ENCODE data around the gene RGS7. TPM values are rescaled to one million over a fixed set of nuclear protein-coding genes. Genes with fewer than 3 reads are reported as not detected.

Gene RGS7
- total RNA-seq, 2 donors from 2014 or later = 0.10 to 0.24 TPM

DNA sequence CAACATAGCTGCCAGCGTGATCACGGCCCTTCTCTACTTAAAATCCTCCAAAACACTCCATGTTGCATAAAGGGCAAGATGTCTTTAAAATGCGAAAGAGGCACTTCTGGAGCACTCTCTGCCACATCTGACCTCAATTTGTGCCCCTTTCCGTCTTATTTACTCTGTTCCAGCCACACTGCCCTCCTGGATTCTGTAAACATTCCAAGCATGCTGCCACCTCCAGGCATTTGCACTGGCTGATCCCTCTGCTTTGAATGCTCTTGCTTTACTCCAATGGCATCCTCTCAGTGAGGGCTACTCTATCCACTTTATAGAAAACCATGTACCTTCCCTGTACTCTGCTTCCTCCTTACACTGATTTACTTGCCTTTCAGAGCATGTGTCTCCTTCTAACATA is 5.3 kb upstream of the RGS7 start:
- TF ChIP-seq, protein P1, sequence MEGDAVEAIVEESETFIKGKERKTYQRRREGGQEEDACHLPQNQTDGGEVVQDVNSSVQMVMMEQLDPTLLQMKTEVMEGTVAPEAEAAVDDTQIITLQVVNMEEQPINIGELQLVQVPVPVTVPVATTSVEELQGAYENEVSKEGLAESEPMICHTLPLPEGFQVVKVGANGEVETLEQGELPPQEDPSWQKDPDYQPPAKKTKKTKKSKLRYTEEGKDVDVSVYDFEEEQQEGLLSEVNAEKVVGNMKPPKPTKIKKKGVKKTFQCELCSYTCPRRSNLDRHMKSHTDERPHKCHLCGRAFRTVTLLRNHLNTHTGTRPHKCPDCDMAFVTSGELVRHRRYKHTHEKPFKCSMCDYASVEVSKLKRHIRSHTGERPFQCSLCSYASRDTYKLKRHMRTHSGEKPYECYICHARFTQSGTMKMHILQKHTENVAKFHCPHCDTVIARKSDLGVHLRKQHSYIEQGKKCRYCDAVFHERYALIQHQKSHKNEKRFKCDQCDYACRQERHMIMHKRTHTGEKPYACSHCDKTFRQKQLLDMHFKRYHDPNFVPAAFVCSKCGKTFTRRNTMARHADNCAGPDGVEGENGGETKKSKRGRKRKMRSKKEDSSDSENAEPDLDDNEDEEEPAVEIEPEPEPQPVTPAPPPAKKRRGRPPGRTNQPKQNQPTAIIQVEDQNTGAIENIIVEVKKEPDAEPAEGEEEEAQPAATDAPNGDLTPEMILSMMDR (IDR thresholded peaks at IDR 0.05) = no peak

DNA sequence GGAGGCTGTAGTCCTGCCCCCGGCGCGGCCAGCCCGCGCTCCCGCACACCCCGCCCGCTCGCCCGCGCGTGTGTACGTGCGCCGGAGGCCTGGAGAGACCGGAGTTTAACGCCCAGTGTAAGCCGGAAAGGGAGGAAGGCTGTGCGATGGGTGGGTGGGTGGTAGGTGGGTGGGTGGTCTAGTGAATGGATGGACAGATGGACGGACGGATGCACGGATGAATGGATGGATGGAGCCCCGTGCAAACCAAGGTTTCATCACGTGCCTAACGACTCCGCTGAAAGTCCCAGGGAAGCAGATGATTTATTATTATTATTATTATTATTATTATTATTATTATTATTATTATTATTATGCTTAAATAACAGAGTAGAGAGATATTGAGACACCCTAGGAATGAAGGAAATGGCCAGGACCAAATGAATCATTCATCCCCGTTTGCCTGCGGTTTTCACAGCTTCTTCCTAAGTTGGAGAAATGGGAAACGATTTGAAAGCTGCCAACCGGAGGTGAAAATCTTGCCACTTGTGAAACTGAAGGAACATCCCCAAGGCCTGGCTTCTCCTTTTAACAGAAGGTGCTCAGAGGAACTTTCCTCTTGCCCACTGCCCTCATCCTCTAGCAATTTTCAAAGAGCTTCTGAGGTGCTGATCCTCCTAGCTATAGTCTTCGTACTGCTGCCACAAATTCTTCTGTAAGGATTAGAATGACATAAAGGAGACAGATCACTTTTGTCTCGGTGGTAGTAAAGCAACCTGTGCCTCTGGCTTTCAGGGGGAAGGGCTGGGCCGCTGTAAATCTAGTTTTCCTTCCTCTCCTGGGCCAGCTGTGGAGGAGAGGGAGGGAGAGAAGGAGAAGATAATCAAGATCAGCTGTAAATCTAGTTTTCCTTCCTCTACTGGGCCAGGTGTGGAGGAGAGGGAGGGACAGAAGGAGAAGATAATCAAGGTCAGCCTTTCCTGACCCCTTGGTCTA is 648 bp upstream of the RGS7 start:
- H3K27ac ChIP-seq = no peak overlapping the region
- intact Hi-C loops (cut with DNase I) = no loop called here
- H3K9me3 ChIP-seq = no peaks in the 10 kb centered on the region
- H3K36me3 ChIP-seq = no peaks in the 10 kb centered on the region
- DNase-seq = no peak
- H3K27me3 ChIP-seq = peaks cover 7% of the 10 kb centered on the region
- TF ChIP-seq, protein P1 (IDR thresholded peaks at IDR 0.05) = no peak
- no peaks in the 10 kb centered on the region for H3K4me1 ChIP-seq
- peak overlapping the region; percentile 38 for H3K4me3 ChIP-seq
- no peak overlapping the region for H3K9ac ChIP-seq (ENCODE audit: low read depth in 2 of 2, low read length in 2 of 2)

More for the DNA sequence above, 5.3 kb upstream of the RGS7 start:
- intact Hi-C loops (cut with DNase I) = no loop called here
- H3K36me3 ChIP-seq = no peaks in the 10 kb centered on the region
- H3K27me3 ChIP-seq = peaks cover 1% of the 10 kb centered on the region
- H3K9me3 ChIP-seq = no peaks in the 10 kb centered on the region
- H3K27ac ChIP-seq = no peak overlapping the region
- no peak overlapping the region for H3K4me3 ChIP-seq
- no peak for DNase-seq
- no peaks in the 10 kb centered on the region for H3K4me1 ChIP-seq
- no peak overlapping the region for H3K9ac ChIP-seq (ENCODE audit: low read depth in 2 of 2, low read length in 2 of 2)

DNA sequence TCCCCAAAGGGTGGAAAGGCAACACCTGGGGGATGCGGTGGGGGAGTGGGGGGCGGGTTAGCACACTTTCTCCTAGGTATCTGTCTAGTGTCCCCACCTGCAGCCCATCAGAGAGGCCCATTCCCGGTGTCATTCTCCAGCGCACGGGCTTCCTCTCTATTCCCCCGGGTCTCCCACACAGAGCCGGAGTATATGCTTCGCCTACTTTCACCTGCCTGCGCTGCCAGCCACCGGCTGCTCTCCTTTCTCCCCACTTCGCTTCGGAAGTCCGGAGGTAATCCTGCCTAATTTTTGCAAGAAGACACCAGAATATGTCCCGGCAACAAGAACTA is 852 bp downstream of the RGS7 start:
- peaks cover 7% of the 10 kb centered on the region for H3K27me3 ChIP-seq
- no peak overlapping the region for H3K27ac ChIP-seq
- no peak for DNase-seq

DNA sequence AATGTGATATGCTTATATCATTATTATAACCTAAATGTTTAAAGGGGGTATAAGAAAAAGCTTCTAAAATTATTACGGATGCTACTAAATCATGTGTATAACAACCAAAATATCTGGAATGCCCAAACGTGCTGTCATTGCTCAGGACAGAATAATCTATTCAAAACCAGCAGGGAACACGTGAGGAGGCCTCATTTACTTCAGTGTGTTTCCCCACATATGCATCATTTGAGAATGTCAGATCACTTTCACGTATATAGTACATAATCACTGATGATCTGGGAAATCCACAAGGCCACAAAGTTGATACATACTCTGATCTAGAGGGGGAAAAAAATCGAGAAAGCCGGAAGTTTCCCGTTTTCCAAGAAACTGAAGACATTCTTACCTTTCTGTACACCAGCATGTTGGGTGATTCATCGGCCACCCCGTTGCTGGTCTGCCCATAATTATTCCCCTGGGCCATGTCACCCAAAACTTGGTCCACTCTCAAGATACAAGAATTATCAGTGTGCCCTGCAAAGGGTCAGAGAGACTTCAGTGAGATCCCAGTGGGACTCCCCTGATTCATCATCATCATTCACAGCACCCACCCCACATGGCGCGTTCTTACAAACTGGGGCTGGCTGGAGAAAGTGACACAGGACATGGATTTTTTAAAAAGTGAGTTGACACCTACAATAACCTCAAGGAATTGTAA is 1.5 kb downstream of the RGS7 start:
- peaks cover 7% of the 10 kb centered on the region for H3K27me3 ChIP-seq
- no peak overlapping the region for H3K9ac ChIP-seq (ENCODE audit: low read depth in 2 of 2, low read length in 2 of 2)
- no peak overlapping the region for H3K27ac ChIP-seq
- intact Hi-C loops (cut with DNase I) = no loop called here
- no peaks in the 10 kb centered on the region for H3K4me1 ChIP-seq
- H3K36me3 ChIP-seq = no peaks in the 10 kb centered on the region
- H3K4me3 ChIP-seq = no peak overlapping the region
- DNase-seq = no peak
- TF ChIP-seq, protein P1 (IDR thresholded peaks at IDR 0.05) = no peak
- no peaks in the 10 kb centered on the region for H3K9me3 ChIP-seq

More for the DNA sequence above, 852 bp downstream of the RGS7 start:
- no peaks in the 10 kb centered on the region for H3K36me3 ChIP-seq
- no peak overlapping the region for H3K4me3 ChIP-seq
- no peaks in the 10 kb centered on the region for H3K4me1 ChIP-seq
- H3K9me3 ChIP-seq = no peaks in the 10 kb centered on the region
- TF ChIP-seq, protein P1 (IDR thresholded peaks at IDR 0.05) = no peak
- H3K9ac ChIP-seq (ENCODE audit: low read depth in 2 of 2, low read length in 2 of 2) = no peak overlapping the region
- intact Hi-C loops (cut with DNase I) = no loop called here

DNA sequence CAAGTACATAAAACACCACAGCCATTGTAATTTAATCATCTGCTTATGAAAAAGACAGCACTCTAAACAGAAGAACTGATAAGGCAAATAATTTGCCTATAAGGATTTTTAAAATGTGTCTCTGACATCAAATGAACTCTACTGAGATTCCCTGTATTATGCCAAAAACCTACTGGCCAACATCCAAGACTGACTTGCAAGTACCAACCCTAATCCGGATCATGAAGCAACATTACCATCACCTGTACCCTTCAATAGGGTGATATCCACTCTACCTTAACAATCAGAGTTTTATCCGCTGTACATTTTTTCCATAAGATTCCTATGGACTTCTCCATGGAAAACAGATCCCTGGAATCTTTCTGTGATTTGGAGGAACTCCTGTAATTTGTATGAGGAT is 4.6 kb downstream of the RGS7 start:
- no peaks in the 10 kb centered on the region for H3K36me3 ChIP-seq
- DNase-seq = no peak
- no peak overlapping the region for H3K9ac ChIP-seq (ENCODE audit: low read depth in 2 of 2, low read length in 2 of 2)
- H3K27ac ChIP-seq = no peak overlapping the region
- H3K4me1 ChIP-seq = no peaks in the 10 kb centered on the region
- TF ChIP-seq, protein P1 (IDR thresholded peaks at IDR 0.05) = no peak
- H3K27me3 ChIP-seq = peaks cover 6% of the 10 kb centered on the region
- intact Hi-C loops (cut with DNase I) = no loop called here
- no peaks in the 10 kb centered on the region for H3K9me3 ChIP-seq
- H3K4me3 ChIP-seq = no peak overlapping the region
